NCI-H1105 (cell line): ENCODE measurements around the gene PPP4C.

ENCODE experiments used
- DNase-seq: peaks from one replicate; lab custom pipeline; 2025; lab: John Stamatoyannopoulos, UW

PPP4C gene

GRCh38 chr16:30054959-30055553 is 20.7 kb upstream of the PPP4C start:
- no peak for DNase-seq

- no peak for DNase-seq
These were observed 15.4 kb upstream of the PPP4C start for GRCh38 chr16:30060346-30060745.

GRCh38 chr16:30060836-30061554 is 14.8 kb upstream of the PPP4C start:
- no peak for DNase-seq

- no peak for DNase-seq
These were observed 12.4 kb upstream of the PPP4C start for GRCh38 chr16:30063278-30063892.

GRCh38 chr16:30063893-30064728 is 11.7 kb upstream of the PPP4C start:
- DNase-seq = peak; percentile 58

- no peak for DNase-seq
These were observed 11.1 kb upstream of the PPP4C start for GRCh38 chr16:30064729-30065101.

- DNase-seq = peak; percentile 97
These were observed 10.5 kb upstream of the PPP4C start, which contains the start of gene ALDOA for GRCh38 chr16:30065102-30065942. Gene ALDOA, plus strand, starts transcription at chr16:30065760. Its CDS starts 1,138 bp downstream, at chr16:30066898.

GRCh38 chr16:30065943-30066760 is 9.6 kb upstream of the PPP4C start:
- no peak for DNase-seq

- DNase-seq = no peak
These were observed 8.8 kb upstream of the PPP4C start for GRCh38 chr16:30066761-30067583.

GRCh38 chr16:30067584-30067916 is 8.2 kb upstream of the PPP4C start:
- no peak for DNase-seq

- no peak for DNase-seq
These were observed 7.5 kb upstream of the PPP4C start for GRCh38 chr16:30068333-30068732.

- no peak for DNase-seq
These were observed 6.8 kb upstream of the PPP4C start for GRCh38 chr16:30068750-30069610.

GRCh38 chr16:30069611-30070462 is 6.0 kb upstream of the PPP4C start:
- DNase-seq = no peak

- no peak for DNase-seq
These were observed 5.3 kb upstream of the PPP4C start for GRCh38 chr16:30070490-30070889.

- DNase-seq = no peak
These were observed 540 bp downstream of the PPP4C start for GRCh38 chr16:30076276-30076791.

- no peak for DNase-seq
These were observed 1.9 kb downstream of the PPP4C start for GRCh38 chr16:30077656-30078055.

GRCh38 chr16:30078744-30079143 is 3.0 kb downstream of the PPP4C start:
- no peak for DNase-seq

- DNase-seq = no peak
These were observed 3.7 kb downstream of the PPP4C start for GRCh38 chr16:30079480-30079879.
